Osteocyte (in vitro differentiated cells): ENCODE measurements around the gene TMEM54. TPM values are rescaled to one million over a fixed set of nuclear protein-coding genes. Genes with fewer than 3 reads are reported as not detected.

Source experiments
- DNase-seq: peaks from one replicate; pipeline ENCODE4 v3.0.0; 2021; ENCODE audit warnings: mixed read lengths; ENCODE audit not compliant: unreplicated experiment; ENCODE audit errors: extremely low spot score
- H3K27ac Mint-ChIP-seq: one replicate; pipeline ENCODE4 v1.8.0; 2021; ENCODE audit warnings: mild to moderate bottlenecking, mixed read lengths; ENCODE audit not compliant: unreplicated experiment
- H3K27me3 Mint-ChIP-seq: one replicate; pipeline ENCODE4 v1.8.0; 2021; ENCODE audit warnings: mixed read lengths; ENCODE audit not compliant: unreplicated experiment
- H3K36me3 Mint-ChIP-seq: one replicate; pipeline ENCODE4 v1.8.0; 2021; ENCODE audit warnings: mixed read lengths; ENCODE audit not compliant: unreplicated experiment
- H3K4me1 Mint-ChIP-seq: one replicate; pipeline ENCODE4 v1.8.0; 2021; ENCODE audit warnings: mixed read lengths; ENCODE audit not compliant: unreplicated experiment
- H3K4me3 Mint-ChIP-seq: one replicate; pipeline ENCODE4 v1.8.0; 2021; ENCODE audit warnings: mild to moderate bottlenecking, moderate library complexity, mixed read lengths; ENCODE audit not compliant: unreplicated experiment
- H3K9me3 Mint-ChIP-seq: one replicate; pipeline ENCODE4 v1.8.0; 2021; ENCODE audit warnings: mixed read lengths; ENCODE audit not compliant: unreplicated experiment
- CTCF ChIP-seq: fragments of 200-600 bp; sonication (generic); IDR thresholded peaks from 2 replicates; pipeline ENCODE4 v1.5.0; 2021; ENCODE audit warnings: antibody characterized with exemption, mild to moderate bottlenecking, moderate library complexity
- total RNA-seq: library from RNA; stranded (reverse); gene quantifications from 2 replicates; pipeline ENCODE4 v1.2.1, GENCODE V29; 2021

Gene TMEM54
- total RNA-seq, 1 donor from 2014 or later, result 7.3 TPM

GRCh38 chr1:32888677-32889420 is 12.3 kb downstream of the TMEM54 start:
- Mint-ChIP-seq H3K27ac (no peak overlapping the region), H3K27me3 (peaks cover 50% of the 10 kb centered on the region)

GRCh38 chr1:32888134-32888533 is 13.1 kb downstream of the TMEM54 start:
- peaks cover 55% of the 10 kb centered on the region for H3K27me3 Mint-ChIP-seq
- no peaks in the 10 kb centered on the region for H3K9me3 Mint-ChIP-seq
- no peak for TF ChIP-seq CTCF
- no peak overlapping the region for H3K4me3 Mint-ChIP-seq
- H3K36me3 Mint-ChIP-seq, result no peaks in the 10 kb centered on the region
- H3K4me1 Mint-ChIP-seq, result peaks cover 13% of the 10 kb centered on the region
- H3K27ac Mint-ChIP-seq, result no peak overlapping the region
- no peak for DNase-seq

More at GRCh38 chr1:32888677-32889420, 12.3 kb downstream of the TMEM54 start:
- no peaks in the 10 kb centered on the region for H3K36me3 Mint-ChIP-seq
- H3K4me3 Mint-ChIP-seq, result no peak overlapping the region
- DNase-seq, result no peak
- H3K4me1 Mint-ChIP-seq, result peaks cover 19% of the 10 kb centered on the region
- H3K9me3 Mint-ChIP-seq, result no peaks in the 10 kb centered on the region
- TF ChIP-seq CTCF, result no peak

- Mint-ChIP-seq H3K9me3 (no peaks in the 10 kb centered on the region), H3K4me3 (no peak overlapping the region), H3K36me3 (no peaks in the 10 kb centered on the region), H3K27me3 (peaks cover 54% of the 10 kb centered on the region), H3K27ac (no peak overlapping the region), H3K4me1 (peaks cover 11% of the 10 kb centered on the region)
- no peak for DNase-seq
- no peak for TF ChIP-seq CTCF
Observed at GRCh38 chr1:32887623-32888022, 13.6 kb downstream of the TMEM54 start.

- Mint-ChIP-seq H3K27ac (no peak overlapping the region), H3K4me1 (peaks cover 6% of the 10 kb centered on the region), H3K9me3 (no peaks in the 10 kb centered on the region), H3K36me3 (no peaks in the 10 kb centered on the region), H3K27me3 (peaks cover 47% of the 10 kb centered on the region), H3K4me3 (no peak overlapping the region)
- no peak for DNase-seq
- TF ChIP-seq CTCF, result no peak
Observed at GRCh38 chr1:32886828-32887414, 14.3 kb downstream of the TMEM54 start.

GRCh38 chr1:32886004-32886827 is 15.0 kb downstream of the TMEM54 start, which contains the start of gene HPCA:
Gene HPCA (plus strand): TSS chr1:32886491. CDS start chr1:32888899, 2,408 bp downstream.
- H3K4me3 Mint-ChIP-seq, result peak within 1 kb of the TSS; percentile 53
- no peaks in the 10 kb centered on the region for H3K36me3 Mint-ChIP-seq
- TF ChIP-seq CTCF, result peak; percentile 75
- H3K4me1 Mint-ChIP-seq, result peaks cover 6% of the 10 kb centered on the region
- peak; percentile 93 for DNase-seq
- H3K9me3 Mint-ChIP-seq, result no peaks in the 10 kb centered on the region
- peaks cover 44% of the 10 kb centered on the region for H3K27me3 Mint-ChIP-seq
- no peak within 1 kb of the TSS for H3K27ac Mint-ChIP-seq
